Measurements from ENCODE around the gene BRINP3. TPM values are rescaled to one million over a fixed set of nuclear protein-coding genes. Genes with fewer than 3 reads are reported as not detected.

Gene BRINP3
- total RNA-seq, 1 donor from 2014 or later: 6.6 TPM

GRCh38 chr1:190252046-190252445 is 225.6 kb downstream of the BRINP3 start:
- no peaks in the 10 kb centered on the region for H3K4me1 Mint-ChIP-seq (ENCODE audit: unreplicated experiment)
- TF ChIP-seq CTCF (conservative IDR thresholded peaks at IDR 0.05): no peak
- H3K27me3 Mint-ChIP-seq: no peaks in the 10 kb centered on the region
- DNase-seq (ENCODE audit: extremely low spot score, unreplicated experiment): no peak
- no peak overlapping the region for H3K27ac Mint-ChIP-seq
- H3K4me3 Mint-ChIP-seq: no peak overlapping the region
- no peaks in the 10 kb centered on the region for H3K9me3 Mint-ChIP-seq
- H3K36me3 Mint-ChIP-seq: no peaks in the 10 kb centered on the region

DNA sequence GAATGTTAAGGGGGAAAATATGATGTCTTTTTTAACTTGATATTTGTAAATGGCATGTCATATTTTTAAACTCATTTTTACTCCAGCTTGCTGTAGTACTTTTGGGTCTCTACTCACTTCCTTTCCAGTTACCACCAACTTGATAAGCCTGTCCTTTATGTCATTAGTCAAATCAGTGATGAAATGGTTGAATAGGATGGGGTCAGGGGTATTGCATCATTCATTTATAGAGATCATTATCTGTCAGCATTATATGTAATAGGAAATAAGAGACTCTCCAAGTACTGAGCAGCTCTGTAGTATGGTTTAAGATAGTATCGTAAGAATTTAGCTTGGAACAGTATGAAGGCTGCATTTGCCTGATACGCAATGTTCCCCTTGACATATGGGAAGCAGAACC is 227.3 kb downstream of the BRINP3 start:
- H3K4me3 Mint-ChIP-seq: no peak overlapping the region
- TF ChIP-seq CTCF (conservative IDR thresholded peaks at IDR 0.05): no peak

GRCh38 chr1:190244406-190244805 is 233.3 kb downstream of the BRINP3 start:
- no peaks in the 10 kb centered on the region for H3K36me3 Mint-ChIP-seq
- H3K4me1 Mint-ChIP-seq (ENCODE audit: unreplicated experiment): no peaks in the 10 kb centered on the region
- TF ChIP-seq CTCF (conservative IDR thresholded peaks at IDR 0.05): no peak
- DNase-seq (ENCODE audit: extremely low spot score, unreplicated experiment): no peak
- no peak overlapping the region for H3K27ac Mint-ChIP-seq
- no peaks in the 10 kb centered on the region for H3K9me3 Mint-ChIP-seq
- no peaks in the 10 kb centered on the region for H3K27me3 Mint-ChIP-seq
- H3K4me3 Mint-ChIP-seq: no peak overlapping the region

More for the DNA sequence above, 227.3 kb downstream of the BRINP3 start:
- no peaks in the 10 kb centered on the region for H3K9me3 Mint-ChIP-seq
- H3K4me1 Mint-ChIP-seq (ENCODE audit: unreplicated experiment): no peaks in the 10 kb centered on the region
- DNase-seq (ENCODE audit: extremely low spot score, unreplicated experiment): no peak
- no peaks in the 10 kb centered on the region for H3K36me3 Mint-ChIP-seq
- H3K27me3 Mint-ChIP-seq: no peaks in the 10 kb centered on the region
- H3K27ac Mint-ChIP-seq: no peak overlapping the region

- no peak for TF ChIP-seq CTCF (conservative IDR thresholded peaks at IDR 0.05)
Measured at GRCh38 chr1:190243056-190243455, 234.6 kb downstream of the BRINP3 start.

DNA sequence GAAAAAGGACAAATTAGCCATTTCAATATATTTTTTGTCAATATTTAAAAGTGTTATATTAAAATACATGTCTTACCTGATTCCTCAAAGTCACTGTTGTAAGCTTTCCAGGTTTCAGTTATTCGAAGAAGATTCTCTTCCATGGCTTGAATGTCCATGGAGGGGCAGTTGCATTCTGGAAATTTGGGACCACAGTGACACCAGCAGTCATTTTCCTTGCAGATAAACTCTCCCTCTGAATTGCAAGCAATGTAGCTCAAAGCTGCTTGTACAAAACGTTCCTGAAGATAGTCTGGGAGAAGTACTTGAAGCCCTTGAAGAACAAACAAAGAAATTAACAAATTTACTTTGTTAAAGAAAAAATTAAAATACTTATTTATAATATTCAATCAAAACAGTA is 251.7 kb downstream of the BRINP3 start:
- no peak for DNase-seq (ENCODE audit: extremely low spot score, unreplicated experiment)
- no peak for TF ChIP-seq CTCF (conservative IDR thresholded peaks at IDR 0.05)
- Mint-ChIP-seq H3K4me1 (ENCODE audit: unreplicated experiment) (no peaks in the 10 kb centered on the region), H3K4me3 (no peak overlapping the region), H3K9me3 (no peaks in the 10 kb centered on the region), H3K36me3 (no peaks in the 10 kb centered on the region), H3K27me3 (no peaks in the 10 kb centered on the region), H3K27ac (no peak overlapping the region)

More at GRCh38 chr1:190243056-190243455, 234.6 kb downstream of the BRINP3 start:
- no peak overlapping the region for H3K27ac Mint-ChIP-seq
- no peaks in the 10 kb centered on the region for H3K4me1 Mint-ChIP-seq (ENCODE audit: unreplicated experiment)
- H3K9me3 Mint-ChIP-seq: no peaks in the 10 kb centered on the region
- H3K4me3 Mint-ChIP-seq: no peak overlapping the region
- H3K36me3 Mint-ChIP-seq: no peaks in the 10 kb centered on the region
- H3K27me3 Mint-ChIP-seq: no peaks in the 10 kb centered on the region
- DNase-seq (ENCODE audit: extremely low spot score, unreplicated experiment): no peak

DNA sequence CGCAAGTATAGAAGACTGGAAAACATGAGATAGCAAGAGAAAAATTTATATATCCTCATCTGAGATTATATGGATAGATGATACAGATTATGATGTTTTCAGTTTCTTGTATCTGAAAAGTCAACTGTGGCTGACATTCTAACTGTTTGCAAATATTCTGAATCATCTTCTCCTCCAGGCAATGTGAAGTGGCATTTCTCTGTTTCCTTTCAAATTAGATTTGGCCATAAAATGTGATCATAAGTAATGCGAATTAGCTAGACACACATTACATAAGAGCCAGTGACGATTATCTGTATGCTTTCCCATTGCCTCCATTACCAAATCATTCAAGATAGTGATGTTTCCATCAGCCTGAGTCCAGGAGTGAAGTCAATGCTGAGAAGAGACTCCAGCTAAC is 265.2 kb downstream of the BRINP3 start:
- no peaks in the 10 kb centered on the region for H3K27me3 Mint-ChIP-seq
- H3K9me3 Mint-ChIP-seq: no peaks in the 10 kb centered on the region
- H3K4me1 Mint-ChIP-seq (ENCODE audit: unreplicated experiment): no peaks in the 10 kb centered on the region
- TF ChIP-seq CTCF (conservative IDR thresholded peaks at IDR 0.05): no peak
- no peak overlapping the region for H3K27ac Mint-ChIP-seq
- DNase-seq (ENCODE audit: extremely low spot score, unreplicated experiment): no peak
- no peaks in the 10 kb centered on the region for H3K36me3 Mint-ChIP-seq
- H3K4me3 Mint-ChIP-seq: no peak overlapping the region

All from type B pancreatic cell (in vitro differentiated cells).